NCI-H526 treated with DMSO at 0.1 percent for 48 hours (cell line): ENCODE measurements around the gene DVL1.

ENCODE experiments used
- DNase-seq: peaks from one replicate; lab custom pipeline; 2025; lab: John Stamatoyannopoulos, UW

The DVL1 gene

DNA sequence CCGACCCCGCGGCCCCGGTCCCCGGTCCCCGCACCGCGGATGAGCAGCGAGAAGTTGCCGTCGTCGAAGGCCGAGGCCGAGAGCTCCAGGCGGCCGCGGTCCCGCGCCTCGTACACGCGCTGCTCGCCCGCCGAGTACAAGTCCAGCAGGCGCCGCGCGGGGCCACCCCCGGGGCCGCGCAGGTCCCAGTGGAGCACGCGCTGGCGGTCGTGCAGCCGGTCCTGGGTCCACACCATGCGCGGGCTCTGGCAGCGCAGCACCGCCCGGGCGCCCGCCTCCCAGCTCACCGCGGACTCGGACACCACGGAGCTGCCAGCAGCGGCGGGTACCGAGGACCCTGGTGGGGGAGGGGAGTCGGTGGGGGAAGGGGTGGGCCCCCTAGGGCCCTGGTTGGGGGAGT lies 6.2 kb upstream of the DVL1 start:
- peak; percentile 24 for DNase-seq

DNA sequence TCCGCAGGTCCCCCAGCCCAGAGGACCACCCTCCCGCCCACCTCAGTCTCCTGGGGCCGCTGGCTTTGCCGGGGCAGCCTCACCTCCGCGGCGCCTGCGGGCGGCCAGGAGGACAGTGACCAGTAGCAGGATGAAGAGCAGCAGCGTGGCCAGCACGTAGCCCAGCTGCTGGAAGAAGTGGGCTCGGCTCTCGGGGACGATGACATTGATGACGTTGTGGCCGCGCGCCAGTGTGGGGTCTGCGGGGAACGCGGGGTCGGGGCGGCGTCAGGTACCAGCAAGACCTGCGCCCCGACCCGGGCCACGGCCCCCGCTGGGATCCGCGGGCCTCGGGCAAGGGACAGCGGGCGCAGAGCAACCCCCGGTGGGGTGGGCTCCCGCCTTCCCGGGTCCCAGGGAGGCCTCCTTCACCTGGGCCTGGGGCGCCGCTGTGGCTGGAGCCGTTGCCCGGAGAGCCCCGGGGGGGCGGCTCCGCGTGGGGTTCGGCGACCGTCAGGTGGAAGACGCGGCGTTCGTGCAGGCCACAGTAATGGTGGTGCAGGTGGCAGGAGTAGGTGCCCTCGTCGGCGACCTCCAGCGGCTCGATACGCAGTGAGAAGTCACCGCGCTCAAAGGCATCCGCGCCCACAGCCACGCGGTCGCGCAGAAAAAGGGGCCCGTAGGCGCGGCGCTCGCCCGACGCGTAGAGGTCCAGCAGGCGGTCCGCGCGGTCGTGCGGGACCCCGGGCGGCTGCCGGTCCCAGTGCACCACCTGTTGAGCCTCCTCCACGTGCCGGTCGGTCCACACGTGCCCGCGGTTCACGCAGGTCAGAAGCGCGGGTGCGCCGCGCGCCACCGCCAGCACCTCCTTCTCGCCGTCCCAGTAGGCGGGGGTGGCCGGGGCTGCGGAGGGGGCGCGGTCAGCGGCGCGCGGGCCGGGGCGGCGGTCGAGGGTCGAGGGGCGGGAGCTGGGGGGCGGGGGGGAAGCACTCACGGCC lies 5.3 kb upstream of the DVL1 start:
- no peak for DNase-seq

DNA sequence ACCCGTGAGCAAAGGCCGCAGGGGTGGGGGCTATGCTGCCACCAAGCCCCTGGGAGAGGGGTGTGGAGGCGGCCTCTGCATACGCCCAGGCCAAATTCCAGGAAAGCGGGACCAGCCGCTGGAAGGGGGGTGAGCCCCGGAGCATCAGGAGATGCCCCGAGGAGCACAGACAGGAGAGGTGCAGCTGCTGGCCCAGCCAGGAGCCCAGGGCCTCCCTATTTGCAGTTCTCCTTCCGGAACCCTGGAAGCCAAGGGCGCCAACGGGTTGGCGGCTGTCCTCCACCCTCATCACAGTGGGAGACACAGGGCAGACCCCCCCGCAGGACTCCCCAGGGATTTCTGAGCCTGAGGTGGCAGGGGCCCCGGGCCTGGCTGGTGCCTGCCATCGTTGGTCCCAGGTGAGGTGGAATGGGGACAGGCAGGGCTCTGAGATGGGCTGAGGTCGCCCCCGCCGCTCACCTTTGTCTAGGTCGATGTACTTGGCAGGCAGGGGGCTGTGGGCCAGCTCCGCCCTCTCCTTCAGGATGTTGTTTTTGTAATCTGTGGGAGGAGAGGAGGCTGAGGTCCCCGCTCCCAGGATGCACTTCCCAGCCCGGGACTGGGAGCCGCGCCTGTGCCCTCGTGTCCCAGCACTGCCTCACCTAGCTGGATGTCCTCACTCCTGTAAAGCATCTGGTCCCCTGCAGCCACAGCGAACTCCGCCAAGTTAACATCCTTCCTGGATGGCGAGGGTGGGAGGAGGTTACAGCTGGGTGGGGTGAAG lies 4.4 kb upstream of the DVL1 start:
- no peak for DNase-seq

DNA sequence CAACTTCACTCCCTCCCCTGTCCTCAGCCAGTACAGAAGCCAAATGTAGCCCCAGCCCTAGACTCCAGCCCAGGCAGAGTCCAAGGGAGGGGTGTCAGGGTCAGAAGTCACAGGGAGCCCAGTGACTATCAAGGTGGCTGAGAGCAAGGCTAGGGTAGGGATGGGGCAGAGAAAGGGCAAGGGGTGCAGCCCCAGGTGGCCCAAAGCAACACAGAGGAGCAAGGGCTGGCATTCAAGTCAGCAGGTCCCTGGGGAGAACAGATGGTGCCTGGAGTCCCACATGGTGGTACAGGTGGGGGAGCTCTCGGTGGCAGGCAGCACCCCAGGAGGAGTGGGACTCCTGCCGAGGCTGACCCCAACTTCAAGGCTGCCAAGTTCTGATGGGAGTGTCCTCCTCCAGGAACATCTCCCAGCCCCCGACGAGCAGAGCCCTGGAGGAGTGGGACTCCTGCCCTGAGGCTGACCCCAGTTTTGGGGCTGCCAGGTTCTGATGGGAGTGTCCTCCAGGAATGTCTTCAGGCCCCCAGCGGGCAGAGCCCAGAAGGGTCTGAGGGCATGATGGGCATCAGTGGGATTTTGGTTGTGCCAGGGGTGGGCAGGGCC lies 3.7 kb upstream of the DVL1 start:
- no peak for DNase-seq

DNA sequence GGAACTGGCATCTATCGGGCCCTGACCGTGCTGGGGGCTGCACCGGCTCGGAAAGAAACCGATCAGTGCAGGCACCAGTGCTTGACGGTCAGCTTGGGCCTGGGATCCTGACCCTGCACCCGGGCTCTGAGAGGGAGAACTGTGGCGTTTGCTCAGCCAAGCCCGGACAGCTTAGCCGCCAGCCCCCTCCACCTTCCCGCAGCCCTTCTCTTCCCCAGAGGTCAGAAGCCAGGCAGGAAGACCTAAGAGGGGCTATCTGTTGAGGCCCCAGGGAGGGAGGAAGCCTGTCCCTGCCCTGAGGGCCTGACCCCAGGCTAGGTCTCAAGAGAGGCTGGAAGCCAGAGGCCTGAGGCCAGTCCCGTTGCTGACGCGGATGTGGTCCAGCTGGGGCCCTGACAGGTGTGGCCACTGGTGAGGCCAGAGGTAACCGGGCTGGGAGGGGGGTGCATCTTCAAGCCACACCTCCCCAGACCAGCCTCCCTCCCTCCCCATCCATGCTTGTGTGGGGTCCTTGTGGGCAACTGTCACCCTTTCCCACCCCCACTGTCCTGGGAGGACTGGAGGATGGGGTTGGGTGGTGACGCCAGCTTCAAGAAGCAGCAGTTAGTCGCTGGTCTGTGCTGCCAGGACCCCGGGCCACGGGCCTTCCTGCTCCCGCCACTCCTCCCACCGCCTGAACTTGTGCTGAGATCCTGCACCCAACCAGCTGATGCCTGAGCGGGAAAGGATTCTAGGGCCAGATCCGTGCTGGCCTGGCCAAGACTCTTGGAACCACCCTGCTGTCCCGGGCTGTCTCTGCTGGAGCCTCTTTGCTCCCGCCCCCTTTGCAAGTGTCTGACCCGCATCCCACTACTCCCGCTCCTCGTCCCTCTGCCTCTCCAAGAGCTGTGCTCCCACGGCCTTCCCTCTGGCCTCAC lies 2.6 kb upstream of the DVL1 start:
- DNase-seq = no peak

DNA sequence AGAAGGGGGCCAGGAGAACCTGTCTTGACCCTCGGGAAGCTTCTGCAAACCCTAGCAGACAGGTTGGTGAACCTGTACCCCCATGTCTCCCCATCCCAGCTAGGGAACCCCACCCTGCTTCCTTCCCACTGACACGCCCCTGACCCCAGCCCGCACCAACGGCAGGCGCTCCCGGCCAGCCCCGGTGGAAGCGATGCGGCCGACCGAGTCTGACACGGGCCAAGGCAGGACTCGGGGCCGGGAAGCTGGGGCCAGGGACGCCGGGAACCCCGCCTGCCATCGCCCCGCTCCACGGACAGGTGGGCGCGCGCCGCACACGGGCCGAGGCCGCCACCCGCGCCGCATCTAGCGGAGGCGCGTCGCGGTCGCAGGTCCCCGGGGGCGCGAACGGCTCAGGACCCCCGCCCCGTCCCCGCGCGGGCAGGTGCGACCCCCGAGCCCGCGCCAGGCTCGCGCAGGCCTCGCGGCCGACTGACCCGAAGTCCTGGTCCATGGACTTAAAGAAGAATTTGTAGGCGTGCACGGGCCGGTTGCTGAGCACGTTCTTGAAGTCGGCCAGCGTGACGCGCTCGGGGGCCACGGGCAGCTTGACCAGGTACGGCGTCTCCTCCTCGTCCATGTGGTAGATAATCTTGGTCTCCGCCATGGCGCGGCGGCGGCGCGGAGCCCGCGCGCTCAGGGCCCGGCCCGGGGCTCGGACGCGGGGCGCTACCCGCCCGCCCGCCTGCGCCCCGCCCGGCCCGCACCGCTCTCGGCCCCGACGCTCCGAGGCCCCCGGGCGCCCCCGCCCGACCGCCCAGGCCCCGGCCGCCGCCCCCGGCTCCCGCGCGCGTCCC lies 580 bp downstream of the DVL1 start:
- no peak for DNase-seq

DNA sequence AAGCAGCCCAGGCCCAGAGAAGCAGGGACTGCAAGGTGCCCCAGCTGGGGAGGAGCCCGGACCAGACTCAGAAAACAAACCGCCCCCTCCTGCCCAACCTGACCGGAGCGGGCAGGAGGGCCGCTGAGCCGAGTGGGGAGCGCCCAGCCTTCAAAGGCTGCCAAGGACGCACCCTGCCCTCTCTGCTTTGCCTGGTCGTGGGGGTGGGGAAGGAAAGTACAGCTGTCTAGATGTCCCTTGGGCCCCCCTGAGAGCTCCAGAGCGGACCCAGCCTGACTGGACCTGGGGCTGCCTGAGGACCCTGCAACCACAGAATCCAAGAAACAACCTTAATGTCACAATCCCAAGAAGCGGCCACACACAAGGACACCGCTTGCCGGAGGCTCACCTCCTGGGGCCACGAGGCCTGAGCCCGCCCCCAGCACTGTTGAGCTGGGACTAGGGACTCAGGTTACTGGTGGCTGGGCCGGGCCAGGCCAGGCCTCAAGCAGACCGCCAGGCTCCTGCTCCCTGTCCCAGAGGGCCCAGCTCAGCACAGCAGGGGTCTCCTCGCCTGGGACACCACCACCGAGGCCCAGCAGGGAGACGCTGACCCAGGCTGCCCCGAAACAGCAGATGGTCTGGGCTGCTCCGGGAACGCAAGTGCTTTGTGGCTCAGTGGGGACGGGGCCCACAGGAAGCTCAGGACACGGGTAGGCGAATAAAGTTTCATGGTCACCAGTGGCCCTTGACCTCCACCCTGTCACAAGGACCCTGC lies 1.4 kb downstream of the DVL1 start:
- no peak for DNase-seq

DNA sequence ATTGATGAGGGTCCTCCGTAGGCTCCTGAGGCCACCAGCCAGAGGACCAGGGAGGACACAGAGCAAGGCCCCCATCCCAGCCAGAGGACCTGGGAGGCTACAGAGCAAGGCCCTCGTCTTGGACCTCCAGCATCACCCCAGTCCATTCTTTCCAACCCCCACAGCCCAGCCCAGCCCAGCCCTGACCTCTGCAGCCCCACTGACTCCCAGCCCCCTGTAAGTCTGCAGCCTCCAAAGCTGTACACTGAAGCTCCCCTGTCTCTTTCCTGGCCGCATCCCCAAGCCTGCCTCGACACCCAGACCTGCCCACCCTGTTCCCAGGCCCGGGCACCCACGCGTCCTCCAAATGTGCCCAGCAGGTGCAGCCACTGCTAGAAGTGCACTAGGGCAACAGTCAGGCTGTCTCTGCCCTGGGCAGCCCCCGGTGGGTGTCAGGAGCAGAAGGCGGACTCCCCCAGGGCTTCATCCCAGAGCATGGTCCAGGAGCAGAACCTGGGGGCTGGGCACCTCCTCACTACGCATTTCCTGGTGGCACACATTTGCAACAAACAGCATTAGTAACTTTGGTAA lies 2.1 kb downstream of the DVL1 start:
- DNase-seq = no peak

DNA sequence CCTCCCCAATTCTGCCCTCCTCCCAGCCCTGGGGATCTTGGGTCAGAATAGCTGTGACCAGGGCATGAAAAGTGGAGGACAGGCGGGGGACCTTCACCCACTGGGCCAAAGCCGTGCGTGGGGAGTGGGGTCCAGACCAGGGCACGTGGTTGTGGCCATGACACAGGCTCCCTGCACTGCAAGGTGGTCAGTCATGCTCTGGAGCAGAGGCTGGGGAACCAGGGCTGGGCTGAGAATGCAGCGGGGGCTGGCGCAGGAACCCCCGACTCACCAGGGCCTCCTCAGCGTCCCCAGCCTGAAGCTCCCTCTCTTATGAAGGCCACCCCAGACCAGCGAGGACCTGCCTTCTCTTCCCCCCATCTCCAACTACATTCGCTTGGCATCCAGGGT lies 2.7 kb downstream of the DVL1 start:
- DNase-seq = no peak

DNA sequence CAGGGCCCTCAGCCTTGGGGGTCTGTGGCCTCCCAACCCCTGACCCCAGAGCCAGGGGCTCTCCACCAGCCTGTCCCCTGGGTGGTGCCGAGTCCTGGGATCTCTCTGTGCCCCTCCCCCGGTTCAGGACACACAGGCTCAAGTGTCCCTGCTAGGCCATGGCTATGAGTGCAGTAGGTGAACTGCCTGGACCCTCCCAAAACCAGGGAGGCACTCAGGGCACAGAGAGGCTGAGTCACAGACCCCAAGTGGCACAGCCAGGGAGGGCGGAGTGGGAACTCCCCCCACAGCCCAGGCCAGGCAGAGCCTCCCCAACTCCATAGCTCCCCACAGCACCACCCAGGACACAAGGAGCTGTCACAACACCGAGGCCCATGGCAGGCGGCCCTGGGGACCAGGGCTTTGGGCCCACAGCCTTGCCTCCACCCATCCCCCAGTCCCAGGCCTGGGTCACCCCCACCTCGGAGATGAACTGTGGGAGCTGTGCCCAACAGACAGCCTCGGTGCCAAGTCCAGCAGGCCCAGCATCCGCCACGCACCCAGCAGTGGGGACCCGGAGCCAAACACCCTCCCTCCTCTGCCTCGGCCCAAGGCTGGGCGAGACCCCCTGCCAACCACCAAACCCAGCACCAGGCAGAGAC lies 3.2 kb downstream of the DVL1 start:
- DNase-seq = no peak

DNA sequence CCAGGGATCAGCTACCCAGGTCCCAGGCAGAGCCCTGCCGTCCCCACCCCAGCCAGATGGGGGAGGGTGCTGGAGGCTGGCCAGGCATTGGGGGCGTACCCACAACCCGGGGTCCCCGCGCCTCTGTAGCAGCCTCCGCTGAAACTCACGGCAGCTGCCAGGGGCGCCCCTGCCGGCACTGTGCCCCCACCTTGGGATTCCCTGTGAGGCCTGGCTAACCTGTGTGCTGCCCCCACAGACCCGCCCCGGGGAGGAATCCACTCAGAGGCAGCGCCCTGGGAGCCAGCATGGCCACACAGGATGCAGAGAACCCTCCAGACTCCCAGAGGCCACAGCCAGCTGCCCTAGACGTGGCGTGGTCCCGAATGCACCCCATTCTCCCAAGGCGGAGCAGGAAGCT lies 3.8 kb downstream of the DVL1 start:
- DNase-seq = no peak

DNA sequence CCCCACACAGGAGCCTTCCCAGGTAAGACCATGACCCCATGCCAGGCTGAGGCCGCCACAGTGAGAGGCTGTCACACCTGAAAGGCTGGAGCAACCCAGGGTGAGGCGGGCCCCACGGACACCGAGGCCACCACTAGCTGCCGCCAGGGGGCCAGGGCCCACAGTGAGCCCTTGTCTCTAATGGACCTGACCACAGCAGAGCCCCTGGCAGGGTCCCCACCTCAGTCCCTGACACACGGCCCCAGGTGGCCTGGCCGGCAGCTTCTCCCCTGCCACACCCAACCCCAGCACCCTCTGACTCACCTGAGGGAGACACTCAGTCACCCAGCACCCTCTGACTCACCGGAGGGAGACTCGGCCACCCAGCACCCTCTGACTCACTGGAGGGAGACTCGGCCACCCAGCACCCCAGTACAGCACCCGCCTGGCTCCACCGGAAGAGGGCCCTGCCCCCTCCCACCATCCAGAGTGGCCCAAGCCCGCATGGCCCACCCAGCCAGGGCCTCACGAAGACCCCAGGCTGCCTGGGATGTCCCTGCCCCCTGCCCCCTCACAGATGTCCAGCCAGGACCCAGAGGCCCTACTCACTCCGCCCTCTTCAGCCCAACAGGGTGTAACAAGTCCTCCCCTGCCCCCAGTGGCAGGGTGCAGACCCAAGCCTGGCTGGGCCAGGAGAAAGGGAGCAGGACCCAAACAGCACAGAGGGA lies 4.4 kb downstream of the DVL1 start:
- DNase-seq = no peak

DNA sequence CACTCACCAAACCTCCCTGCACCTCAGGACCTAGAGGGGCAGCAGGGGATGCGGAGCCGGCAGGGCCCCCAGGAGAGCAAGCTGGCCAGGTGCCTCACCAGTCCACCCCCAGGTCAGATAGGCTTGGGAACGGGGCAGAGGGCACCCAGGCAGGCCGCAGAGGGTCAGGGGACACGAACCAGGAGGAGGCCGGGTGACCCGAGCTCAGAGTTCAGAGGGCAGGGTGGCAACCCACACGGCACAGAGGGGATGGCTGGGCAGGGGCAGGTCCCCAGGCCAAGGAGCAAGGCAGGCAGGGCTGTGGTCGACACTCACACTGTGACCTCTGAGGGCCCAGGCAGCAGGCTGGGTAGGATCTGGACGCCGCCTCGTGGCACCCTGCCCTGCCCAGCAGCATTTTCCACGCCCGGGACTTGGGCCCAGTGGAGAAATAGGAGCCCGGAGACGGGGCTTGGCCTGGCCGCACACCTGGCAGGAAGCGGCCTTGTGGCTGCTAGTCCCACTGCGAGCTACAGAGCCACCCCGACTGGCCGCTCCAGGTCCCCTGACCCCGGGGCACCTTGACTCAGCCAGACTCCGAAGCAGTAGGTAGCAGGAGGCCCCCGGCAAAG lies 5.3 kb downstream of the DVL1 start:
- no peak for DNase-seq

DNA sequence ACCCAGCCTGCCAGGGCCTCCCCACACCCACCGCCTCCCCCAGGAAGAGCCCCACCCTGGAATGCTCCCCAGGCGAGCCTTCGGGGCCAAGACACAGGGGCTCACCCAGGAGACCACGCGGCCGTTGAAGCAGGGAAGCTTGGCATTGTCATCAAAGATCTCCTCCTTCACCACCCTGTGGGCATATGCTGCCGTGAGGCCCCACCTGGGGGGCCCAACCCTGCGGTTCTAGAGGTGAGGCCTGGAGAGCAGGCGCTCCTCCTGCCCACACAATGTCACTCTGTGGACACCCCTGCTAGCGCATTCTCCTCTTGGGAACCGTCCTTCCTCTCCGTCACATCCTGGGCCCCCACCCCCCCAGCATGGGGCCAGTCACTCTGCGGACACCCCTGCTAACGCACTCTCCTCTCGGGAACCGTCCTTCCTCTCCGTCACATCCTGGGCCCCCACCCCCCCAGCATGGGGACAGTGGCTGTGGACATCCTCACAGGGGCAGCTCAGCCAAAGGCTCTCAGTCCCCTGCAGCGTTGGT lies 6.6 kb downstream of the DVL1 start:
- no peak for DNase-seq

DNA sequence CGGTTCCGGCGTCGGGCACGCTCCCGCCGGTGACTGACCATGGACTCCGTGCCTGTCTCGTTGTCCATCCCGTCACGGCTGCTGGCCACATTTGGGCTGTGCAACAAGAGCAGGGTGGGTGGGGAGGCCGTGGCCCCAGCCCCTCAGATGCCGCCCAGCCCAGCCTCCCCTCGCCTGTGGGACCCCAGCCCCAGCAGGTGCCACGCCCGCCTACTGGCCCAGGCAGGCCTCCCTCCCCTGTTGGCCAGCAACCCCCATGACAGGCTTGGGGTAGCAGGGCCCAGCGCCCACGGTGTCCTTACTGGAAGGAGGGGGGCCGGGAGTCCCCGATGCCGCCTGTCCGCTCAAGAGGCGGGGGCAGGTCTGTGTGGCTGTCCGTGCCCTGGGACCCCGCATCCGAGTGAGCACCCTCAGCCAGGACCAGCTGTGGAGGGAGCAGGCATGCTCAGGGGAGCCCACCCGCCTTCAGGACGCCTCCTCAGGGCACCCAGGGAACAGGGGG lies 7.1 kb downstream of the DVL1 start:
- no peak for DNase-seq

DNA sequence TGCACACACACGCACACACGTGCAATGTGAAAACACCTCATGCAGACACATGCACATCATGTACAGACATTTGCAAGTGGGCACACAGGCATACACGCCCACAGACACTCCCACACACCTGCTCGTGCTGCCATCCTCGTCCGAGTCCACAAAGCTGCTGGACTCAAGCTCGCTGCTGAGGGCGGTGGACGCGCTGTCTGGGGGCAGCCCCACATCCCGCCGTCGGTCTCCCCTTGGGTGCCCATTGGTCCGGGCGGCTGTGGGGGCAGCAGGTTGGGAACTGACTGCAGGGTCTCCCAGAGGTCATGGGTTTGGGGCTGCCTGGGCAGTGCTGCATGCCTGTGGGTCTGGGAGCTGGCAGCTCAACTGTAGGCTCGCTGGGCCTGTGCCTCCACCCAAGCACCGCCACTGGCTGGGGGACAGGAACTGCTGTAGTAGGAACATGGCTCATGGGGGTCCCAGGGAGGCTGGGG lies 7.6 kb downstream of the DVL1 start:
- no peak for DNase-seq

DNA sequence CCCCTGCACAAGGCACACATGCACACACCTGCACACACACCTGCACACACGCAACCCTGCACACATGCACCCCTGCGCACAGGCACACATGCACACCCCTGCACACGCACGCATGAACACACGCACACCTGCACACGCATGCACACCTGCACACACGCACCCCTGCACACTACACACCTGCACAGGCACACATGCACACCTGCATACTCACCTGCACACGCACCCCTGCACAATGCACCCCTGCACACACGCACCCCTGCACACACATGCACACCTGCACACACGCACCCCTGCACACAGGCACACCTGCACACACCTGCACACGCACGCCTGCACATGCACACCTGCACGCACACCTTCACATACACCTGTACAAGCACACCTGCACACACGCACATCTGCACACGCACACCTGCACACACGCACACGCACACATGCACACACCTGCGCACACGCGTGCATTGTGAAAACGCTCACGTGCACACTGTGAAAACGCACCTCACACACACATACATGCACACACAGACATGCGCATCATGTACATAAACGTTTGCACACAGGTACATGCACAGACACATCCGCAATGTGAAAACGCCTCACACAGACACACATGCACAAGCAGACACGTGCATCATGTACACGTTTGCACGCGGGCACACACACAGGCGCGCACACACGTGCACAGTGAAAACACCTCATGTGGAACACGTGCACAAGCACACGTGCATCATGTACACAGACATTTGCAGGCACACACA lies 8.2 kb downstream of the DVL1 start:
- DNase-seq = no peak
